Left colon (tissue), 2 donors: ENCODE results near the gene TNFAIP2. TPM values are rescaled to one million over a fixed set of nuclear protein-coding genes. Genes with fewer than 3 reads are reported as not detected.
A peak's percentile ranks its signal among the peaks of the same experiment; 100 is the strongest.
"Not testable (repeated sequence)": the region's sequence is repeated elsewhere in the genome, so short reads cannot be mapped to it uniquely, and the experiment has no call there.

ENCODE experiments used
- ATAC-seq: fragments of 200-7000 bp; cut with Tn5 transposase; one replicate; pipeline ENCODE4 v1.9.1; 2020; ENCODE audit warnings: mild to moderate bottlenecking, moderate library complexity
- DNase-seq, 2 donors: peaks; one replicate each; pipeline ENCODE4 v3.0.0-alpha.2; 2020
- intact Hi-C, 2 donors: fragments of 100-400 bp; cut with DNase I in 1 of 2; cut with micrococcal nuclease in 1 of 2; formaldehyde crosslinking; loops; one replicate each; pipeline versions ENCODE4 v1.11.2 to v1.14.0; 2022; cut with DNase I, micrococcal nuclease
- total RNA-seq, 2 donors: library from RNA; stranded (reverse); fragmentation: NEBNext Ultra II Directional; extraction: Animal tissue kit (Norgen Biotek cat#: 25700); gene quantifications; one replicate each; pipeline ENCODE4 v1.2.1, GENCODE V29; 2021
- donor health status: DM: no; HTN: no; CAD: no.
- donor health status: DM: yes; HTN: yes; CAD: no.

TNFAIP2 gene
- total RNA-seq, 2 donors from 2014 or later, result 14.9 to 40.8 TPM

GRCh38 chr14:103118018-103118662, 5.1 kb upstream of the TNFAIP2 start:
- intact Hi-C loops, result no loop called here
- ATAC-seq (no peak), DNase-seq (peak in 1 of 2 donors; percentile 58)

- intact Hi-C loops, result no loop called here
- ATAC-seq, result no peak
These were observed 4.4 kb upstream of the TNFAIP2 start for GRCh38 chr14:103118663-103119404.

DNA sequence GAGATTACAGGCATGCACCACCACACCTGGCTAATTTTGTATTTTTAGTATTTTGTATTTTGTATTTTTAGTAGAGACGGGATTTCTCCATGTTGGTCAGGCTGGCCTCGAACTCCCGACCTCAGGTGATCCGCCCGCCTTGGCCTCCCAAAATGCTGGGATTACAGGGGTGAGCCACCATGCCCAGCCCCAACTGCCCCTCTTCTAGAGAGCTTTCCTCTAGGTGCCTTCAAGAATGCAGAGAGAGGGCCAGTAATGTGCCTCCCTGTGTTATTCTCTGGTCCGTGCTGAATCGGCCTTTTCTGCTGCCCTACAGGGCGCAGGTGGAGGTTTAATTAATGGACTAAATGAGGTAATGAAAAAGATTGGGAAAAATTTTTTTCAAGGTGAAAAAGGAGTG, 3.7 kb upstream of the TNFAIP2 start:
- DNase-seq, ATAC-seq, intact Hi-C loops: not testable (repeated sequence)

More at GRCh38 chr14:103118663-103119404, 4.4 kb upstream of the TNFAIP2 start:
- peak in 1 of 2 donors; percentile 55 for DNase-seq

DNA sequence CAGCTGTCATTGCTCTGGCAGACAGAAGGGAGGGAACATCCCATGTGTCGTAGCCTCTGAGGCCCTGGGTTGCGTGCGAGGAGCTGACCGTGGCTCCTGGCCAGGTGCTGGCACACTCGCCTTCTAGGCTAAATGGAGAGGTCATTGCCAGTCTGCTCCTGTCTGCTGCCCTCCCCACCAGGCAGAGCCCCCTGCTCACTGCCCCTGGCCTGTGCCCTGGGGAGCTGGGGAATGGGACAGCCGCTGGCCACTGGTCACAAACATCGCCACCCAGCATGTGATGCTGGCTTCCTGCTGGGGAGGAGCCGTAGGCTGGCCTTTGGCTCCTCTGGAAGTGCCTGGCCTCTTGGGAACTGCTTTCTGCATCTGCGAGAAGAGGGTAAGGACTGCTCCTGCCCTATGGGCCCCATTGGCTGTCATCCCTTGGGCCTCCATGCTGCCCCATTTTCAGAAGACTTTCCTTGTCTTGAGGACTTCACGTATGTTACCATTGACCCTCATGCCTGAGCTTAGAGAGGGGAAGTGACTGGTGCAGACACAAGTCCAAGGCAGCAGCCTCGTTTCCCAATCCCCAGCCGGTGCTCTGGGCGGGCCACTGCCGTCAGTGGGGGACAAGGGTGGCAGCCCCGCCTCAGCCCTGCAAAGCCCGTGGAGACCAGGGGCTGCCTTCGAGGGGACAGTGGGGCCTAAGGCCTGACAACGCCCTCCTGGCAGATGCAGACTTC, 2.0 kb upstream of the TNFAIP2 start:
- DNase-seq (no peak), ATAC-seq (peak; percentile 46)
- intact Hi-C loops, result no loop called here

- ATAC-seq, result peak; percentile 46
- DNase-seq, result peak; percentile 80 to 83
- intact Hi-C loops, result no loop called here
These were observed 1.2 kb upstream of the TNFAIP2 start for GRCh38 chr14:103121846-103122584.

- no peak for DNase-seq
- no peak for ATAC-seq
These were observed 695 bp upstream of the TNFAIP2 start for GRCh38 chr14:103122585-103122946.

GRCh38 chr14:103123634-103124500, 606 bp downstream of the TNFAIP2 start:
- ATAC-seq, result peak; percentile 11
- intact Hi-C loops, result no loop called here
- no peak for DNase-seq

More at GRCh38 chr14:103122585-103122946, 695 bp upstream of the TNFAIP2 start:
- intact Hi-C loops, result no loop called here

GRCh38 chr14:103124501-103125001, 1.3 kb downstream of the TNFAIP2 start:
- peak in 1 of 2 donors; percentile 24 for DNase-seq
- ATAC-seq, result no peak
- intact Hi-C loops, result no loop called here

- DNase-seq (no peak), ATAC-seq (no peak)
- intact Hi-C loops, result no loop called here
These were observed 2.1 kb downstream of the TNFAIP2 start for GRCh38 chr14:103125098-103126070.

DNA sequence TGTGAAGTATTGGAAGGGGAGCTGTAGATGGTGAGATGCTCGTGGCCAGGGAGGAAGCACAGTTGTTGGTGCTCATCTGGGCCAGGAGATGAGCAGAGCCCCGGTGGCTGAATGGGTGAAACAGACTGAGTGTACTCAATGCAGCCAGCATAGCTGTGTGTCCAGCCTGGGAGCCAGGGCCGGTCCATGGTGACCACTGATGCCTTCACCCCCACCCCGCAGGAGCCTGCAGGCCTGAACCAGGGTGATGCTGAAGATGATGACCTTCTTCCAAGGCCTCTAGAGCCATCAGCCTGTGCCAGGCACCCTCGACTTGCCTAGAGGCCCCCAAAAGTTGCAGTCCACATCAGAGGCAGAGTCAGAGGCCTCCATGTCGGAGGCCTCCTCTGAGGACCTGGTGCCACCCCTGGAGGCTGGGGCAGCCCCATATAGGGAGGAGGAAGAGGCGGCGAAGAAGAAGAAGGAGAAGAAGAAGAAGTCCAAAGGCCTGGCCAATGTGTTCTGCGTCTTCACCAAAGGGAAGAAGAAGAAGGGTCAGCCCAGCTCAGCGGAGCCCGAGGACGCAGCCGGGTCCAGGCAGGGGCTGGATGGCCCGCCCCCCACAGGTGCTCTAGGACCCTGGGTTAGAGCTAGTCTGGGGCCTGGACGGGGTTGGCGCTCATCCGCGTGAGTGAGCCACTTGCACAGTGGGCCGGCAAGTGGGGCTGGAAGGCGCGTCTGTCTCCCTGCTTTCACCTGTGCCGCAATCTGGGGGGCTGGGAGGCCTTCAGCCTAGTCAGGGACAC, 3.0 kb downstream of the TNFAIP2 start:
- intact Hi-C loops, result no loop called here
- ATAC-seq (no peak), DNase-seq (no peak)

DNA sequence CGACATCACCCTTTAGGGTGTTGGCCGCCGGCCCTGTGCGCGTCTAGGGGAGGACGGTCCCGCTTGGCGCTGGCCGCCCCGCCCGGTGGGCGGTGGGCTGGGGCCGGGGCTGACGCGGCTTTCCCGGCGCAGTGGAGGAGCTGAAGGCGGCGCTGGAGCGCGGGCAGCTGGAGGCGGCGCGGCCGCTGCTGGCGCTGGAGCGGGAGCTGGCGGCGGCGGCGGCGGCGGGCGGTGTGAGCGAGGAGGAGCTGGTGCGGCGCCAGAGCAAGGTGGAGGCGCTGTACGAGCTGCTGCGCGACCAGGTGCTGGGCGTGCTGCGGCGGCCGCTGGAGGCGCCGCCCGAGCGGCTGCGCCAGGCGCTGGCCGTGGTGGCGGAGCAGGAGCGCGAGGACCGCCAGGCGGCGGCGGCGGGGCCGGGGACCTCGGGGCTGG, 3.6 kb downstream of the TNFAIP2 start:
- ATAC-seq (peak; percentile 89), DNase-seq (peak in 1 of 2 donors; percentile 74)
- intact Hi-C loops, result no loop called here

- DNase-seq (no peak), ATAC-seq (no peak)
- intact Hi-C loops, result no loop called here
These were observed 4.1 kb downstream of the TNFAIP2 start for GRCh38 chr14:103127356-103127755.

DNA sequence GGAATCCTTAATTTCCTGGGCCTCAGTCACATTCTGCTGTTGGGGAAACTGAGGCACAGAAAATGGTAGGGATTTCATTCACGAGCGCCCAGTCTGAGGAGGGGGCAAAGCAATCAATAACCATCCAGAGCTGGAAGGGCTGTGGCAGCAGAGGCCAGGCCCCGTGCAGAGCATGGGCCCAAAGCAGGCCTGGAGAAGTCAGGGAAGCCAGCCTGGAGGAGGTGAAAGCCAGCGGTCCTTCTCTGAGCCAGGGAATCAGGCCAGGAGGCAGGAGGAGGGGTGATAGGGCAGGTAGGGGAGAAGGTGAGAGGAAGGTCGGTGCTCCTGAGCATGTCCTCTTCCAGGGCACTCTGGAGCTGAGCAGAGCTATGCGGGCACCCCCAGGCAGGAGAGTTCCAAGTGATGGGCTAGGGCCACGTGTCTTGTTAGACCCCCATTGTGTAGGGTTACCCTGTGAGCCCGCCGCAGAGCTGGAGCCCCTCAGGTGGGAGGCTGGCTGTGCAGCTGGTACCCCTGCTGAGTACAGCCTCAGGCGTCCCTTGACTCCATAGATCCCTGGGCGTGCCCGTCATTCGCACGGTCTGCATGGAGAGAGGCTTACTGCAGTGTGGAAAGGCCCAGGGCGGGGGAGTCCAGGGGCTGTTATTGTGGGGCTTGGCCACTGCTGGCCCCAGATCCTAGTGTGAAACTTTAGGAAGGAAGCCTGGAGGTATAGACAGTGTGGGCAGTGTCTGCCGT, 4.8 kb downstream of the TNFAIP2 start:
- no peak for ATAC-seq
- intact Hi-C loops, result no loop called here
- no peak for DNase-seq

DNA sequence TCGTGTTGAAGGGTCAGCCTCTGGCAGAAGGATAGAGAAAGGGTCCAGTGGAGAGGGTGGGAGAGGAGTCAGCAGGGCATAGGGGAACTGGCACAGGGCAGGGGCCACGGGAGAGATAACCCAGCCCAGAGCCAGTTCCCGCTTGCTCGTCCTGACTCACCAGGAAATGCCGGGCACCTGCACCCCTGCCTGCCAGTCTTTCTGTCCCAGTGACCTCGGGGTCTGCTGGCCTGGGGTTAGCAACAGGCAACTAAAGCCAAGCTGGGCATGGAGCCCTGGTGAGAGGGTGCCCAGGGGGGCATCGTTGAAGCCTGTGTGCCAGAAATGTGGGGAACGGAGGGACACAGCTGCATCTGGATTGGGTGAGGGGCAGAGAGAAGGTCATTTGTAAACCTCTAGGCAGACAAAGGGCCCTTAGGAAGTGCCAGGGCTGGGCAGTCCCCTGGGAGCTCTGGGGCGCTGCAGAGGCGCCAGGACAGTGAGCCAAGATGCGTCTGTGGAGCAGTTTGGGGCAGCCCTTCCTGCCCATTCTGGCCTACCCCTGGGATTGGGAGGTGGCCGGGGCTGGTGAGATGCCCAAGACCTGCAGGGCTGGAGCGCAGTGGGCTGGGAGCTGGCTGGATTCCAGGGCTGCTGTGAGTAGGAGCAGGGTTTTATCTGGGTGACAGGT, 5.5 kb downstream of the TNFAIP2 start:
- intact Hi-C loops, result no loop called here
- DNase-seq (no peak), ATAC-seq (no peak)
